Measurements from ENCODE around the gene MMP17.

- TF ChIP-seq POLR2A (IDR thresholded peaks at IDR 0.05; ENCODE audit: low read length) (no peak), GATA1 (IDR thresholded peaks at IDR 0.05; ENCODE audit: low read depth, low read length) (no peak)
Observed at GRCh38 chr12:131854861-131855476, 26.8 kb downstream of the MMP17 start.

Data from erythroblast (primary cell).